ENCODE measurements around the gene KRTAP20-2. TPM values are rescaled to one million over a fixed set of nuclear protein-coding genes. Genes with fewer than 3 reads are reported as not detected.

The KRTAP20-2 gene
- not detected for total RNA-seq

- DNase-seq = no peak
Observed at GRCh38 chr21:30634906-30635305, at the start of gene KRTAP20-2. KRTAP20-2 (plus strand) TSS chr21:30635206; CDS start chr21:30635264, 58 bp downstream.

GRCh38 chr21:30590297-30590696 lies 44.7 kb upstream of the KRTAP20-2 start, which contains the start of gene KRTAP22-2:
KRTAP22-2 (minus strand) TSS chr21:30590397.
- DNase-seq = no peak

GRCh38 chr21:30592140-30592539 lies 42.9 kb upstream of the KRTAP20-2 start, which contains the start of gene KRTAP6-3:
KRTAP6-3 (plus strand) TSS chr21:30592440; CDS start chr21:30592446, 6 bp downstream.
- no peak for DNase-seq

GRCh38 chr21:30598802-30599201 lies 36.2 kb upstream of the KRTAP20-2 start, which contains the start of gene KRTAP6-2:
KRTAP6-2 (minus strand) TSS chr21:30598902; CDS start chr21:30598874, 28 bp downstream.
- no peak for DNase-seq

GRCh38 chr21:30600787-30601186 lies 34.2 kb upstream of the KRTAP20-2 start, which contains the start of gene KRTAP22-1:
KRTAP22-1 (plus strand) TSS chr21:30601087.
- DNase-seq = no peak

- DNase-seq = no peak
Observed at GRCh38 chr21:30605968-30606367, 29.0 kb upstream of the KRTAP20-2 start.

GRCh38 chr21:30612132-30612531 lies 22.9 kb upstream of the KRTAP20-2 start:
- DNase-seq = no peak

GRCh38 chr21:30613836-30614235 lies 21.2 kb upstream of the KRTAP20-2 start, which contains the start of gene KRTAP6-1:
KRTAP6-1 (minus strand) TSS chr21:30613930; CDS start chr21:30613904, 26 bp downstream.
- no peak for DNase-seq

- no peak for DNase-seq
Observed at GRCh38 chr21:30615199-30615598, 19.8 kb upstream of the KRTAP20-2 start.

GRCh38 chr21:30616125-30616524 lies 18.9 kb upstream of the KRTAP20-2 start, which contains the start of gene KRTAP20-1:
KRTAP20-1 (plus strand) TSS chr21:30616425; CDS start chr21:30616455, 30 bp downstream.
- no peak for DNase-seq

GRCh38 chr21:30620080-30620479 lies 14.9 kb upstream of the KRTAP20-2 start:
- DNase-seq = no peak

GRCh38 chr21:30620522-30620921 lies 14.5 kb upstream of the KRTAP20-2 start, which contains the start of gene KRTAP20-4:
KRTAP20-4 (plus strand) TSS chr21:30620627.
- no peak for DNase-seq

GRCh38 chr21:30623362-30623761 lies 11.6 kb upstream of the KRTAP20-2 start:
- DNase-seq = no peak

GRCh38 chr21:30625449-30626165 lies 9.4 kb upstream of the KRTAP20-2 start:
- DNase-seq = no peak

GRCh38 chr21:30628109-30628508 lies 6.9 kb upstream of the KRTAP20-2 start:
- no peak for DNase-seq

- DNase-seq = no peak
Observed at GRCh38 chr21:30629200-30629599, 5.8 kb upstream of the KRTAP20-2 start.

GRCh38 chr21:30638686-30639085 lies 3.7 kb downstream of the KRTAP20-2 start:
- no peak for DNase-seq

- DNase-seq = no peak
Observed at GRCh38 chr21:30642564-30642963, 7.6 kb downstream of the KRTAP20-2 start, which contains the start of gene KRTAP20-3. KRTAP20-3 (plus strand) TSS chr21:30642864.

GRCh38 chr21:30646904-30647414 lies 12.0 kb downstream of the KRTAP20-2 start:
- DNase-seq = no peak

GRCh38 chr21:30652891-30653290 lies 17.9 kb downstream of the KRTAP20-2 start:
- DNase-seq = no peak

GRCh38 chr21:30668776-30669175 lies 33.8 kb downstream of the KRTAP20-2 start:
- DNase-seq = no peak

- no peak for DNase-seq
Observed at GRCh38 chr21:30672985-30673650, 38.1 kb downstream of the KRTAP20-2 start.

GRCh38 chr21:30674312-30674711 lies 39.3 kb downstream of the KRTAP20-2 start:
- no peak for DNase-seq

All from occipital lobe (tissue), 2 donors.